PC-9 (cell line): ENCODE results near the gene MTARC2.

Source experiments
- CTCF ChIP-seq: fragments of 200-600 bp; sonication (generic); conservative IDR thresholded peaks from 2 replicates; pipeline ENCODE4 v1.6.1; 2017; ENCODE audit warnings: mixed run types, antibody characterized with exemption, mild to moderate bottlenecking, moderate library complexity
- EZH2 ChIP-seq: fragments of 200-600 bp; sonication (generic); IDR thresholded peaks from 2 replicates; pipeline ENCODE4 v1.8.0; 2017; ENCODE audit warnings: antibody characterized with exemption, low read depth

- TF ChIP-seq CTCF (no peak), EZH2 (no peak)
Measured at GRCh38 chr1:220817907-220818306, 69.8 kb downstream of the MTARC2 start.
